ENCODE results near the gene NEDD9.

DNA sequence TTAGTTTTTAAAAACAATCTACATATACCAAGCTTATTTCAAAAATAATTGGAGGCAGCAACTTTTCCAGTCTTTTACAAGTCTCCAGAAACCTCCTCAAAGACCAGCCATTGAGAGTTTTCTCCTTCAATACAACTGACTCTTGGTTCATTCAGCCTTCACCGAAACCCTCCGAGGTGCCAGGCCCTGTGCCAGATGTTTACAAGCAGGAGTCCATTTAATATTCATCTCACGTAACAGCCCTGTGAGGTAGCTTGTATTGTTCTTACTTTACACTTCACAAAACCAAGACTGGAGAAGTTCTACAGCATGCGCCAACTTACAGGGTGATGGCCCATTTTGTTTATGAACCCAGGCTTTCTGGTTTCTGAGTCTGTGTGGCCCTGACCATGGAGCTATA lies 5.5 kb upstream of the NEDD9 start:
- TF ChIP-seq, protein P1, sequence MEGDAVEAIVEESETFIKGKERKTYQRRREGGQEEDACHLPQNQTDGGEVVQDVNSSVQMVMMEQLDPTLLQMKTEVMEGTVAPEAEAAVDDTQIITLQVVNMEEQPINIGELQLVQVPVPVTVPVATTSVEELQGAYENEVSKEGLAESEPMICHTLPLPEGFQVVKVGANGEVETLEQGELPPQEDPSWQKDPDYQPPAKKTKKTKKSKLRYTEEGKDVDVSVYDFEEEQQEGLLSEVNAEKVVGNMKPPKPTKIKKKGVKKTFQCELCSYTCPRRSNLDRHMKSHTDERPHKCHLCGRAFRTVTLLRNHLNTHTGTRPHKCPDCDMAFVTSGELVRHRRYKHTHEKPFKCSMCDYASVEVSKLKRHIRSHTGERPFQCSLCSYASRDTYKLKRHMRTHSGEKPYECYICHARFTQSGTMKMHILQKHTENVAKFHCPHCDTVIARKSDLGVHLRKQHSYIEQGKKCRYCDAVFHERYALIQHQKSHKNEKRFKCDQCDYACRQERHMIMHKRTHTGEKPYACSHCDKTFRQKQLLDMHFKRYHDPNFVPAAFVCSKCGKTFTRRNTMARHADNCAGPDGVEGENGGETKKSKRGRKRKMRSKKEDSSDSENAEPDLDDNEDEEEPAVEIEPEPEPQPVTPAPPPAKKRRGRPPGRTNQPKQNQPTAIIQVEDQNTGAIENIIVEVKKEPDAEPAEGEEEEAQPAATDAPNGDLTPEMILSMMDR (IDR thresholded peaks at IDR 0.05; ENCODE audit: low read depth, low read length) = no peak
- TF ChIP-seq EZH2phosphoT487 (IDR thresholded peaks at IDR 0.05; ENCODE audit: low read depth) = no peak
